Gastrocnemius medialis (tissue), 4 donors: ENCODE results near the gene IFIT5. TPM values are rescaled to one million over a fixed set of nuclear protein-coding genes. Genes with fewer than 3 reads are reported as not detected.
A peak's percentile ranks its signal among the peaks of the same experiment; 100 is the strongest.

Experiments
- ATAC-seq, 2 donors: fragments of 150-250 bp; one replicate each; pipeline ENCODE4 v1.9.1; 2016
- DNase-seq, 2 donors: peaks; one replicate each; pipeline ENCODE4 v3.0.0-alpha.2; 2019
- H3K27ac ChIP-seq, 4 donors: fragments of 200-600 bp; sonication (generic); 1 replicate in 1 of 4; 2 replicates in 3 of 4; pipeline ENCODE4 v1.5.1; 2016 to 2018; ENCODE audit warnings: mild to moderate bottlenecking in 2 of 4, moderate library complexity in 1 of 4
- H3K27me3 ChIP-seq, 3 donors: fragments of 200-600 bp; sonication (generic) in 2 of 3; 1 replicate in 1 of 3; 2 replicates in 2 of 3; pipeline versions ENCODE4 v1.5.1 to v1.6.0; 2016 to 2019; ENCODE audit warnings: mild to moderate bottlenecking in 1 of 3, moderate library complexity in 1 of 3
- H3K36me3 ChIP-seq, 2 donors: fragments of 200-600 bp; sonication (generic) in 1 of 2; one replicate each; pipeline ENCODE4 v1.5.1; 2017 to 2018
- H3K4me1 ChIP-seq, 2 donors: fragments of 200-600 bp; sonication (generic) in 1 of 2; one replicate each; pipeline ENCODE4 v1.5.1; 2016 to 2017; ENCODE audit warnings: mild to moderate bottlenecking in 2 of 2
- H3K4me3 ChIP-seq, 4 donors: fragments of 200-600 bp; sonication (generic) in 3 of 4; 1 replicate in 1 of 4; 2 replicates in 3 of 4; pipeline ENCODE4 v1.5.1; 2016 to 2019; ENCODE audit warnings: mild to moderate bottlenecking in 2 of 4
- H3K9me3 ChIP-seq, 3 donors: fragments of 200-600 bp; sonication (generic) in 2 of 3; 1 replicate in 1 of 3; 2 replicates in 2 of 3; pipeline ENCODE4 v1.5.1; 2016 to 2019
- POLR2A ChIP-seq, 2 donors: fragments of 450-650 bp; IDR thresholded peaks; one replicate each; pipeline ENCODE4 v1.6.1; 2017; ENCODE audit warnings: antibody characterized with exemption in 2 of 2, mild to moderate bottlenecking in 2 of 2, moderate library complexity in 2 of 2
- in situ Hi-C, 4 donors: fragments of 200-750 bp; cut with MboI; loops; one replicate each; pipeline versions ENCODE4 v1.15.0 to v1.8.0; 2017; ENCODE audit warnings: low sequenced_read_pairs in 4 of 4
- intact Hi-C: fragments of 100-400 bp; cut with DNase I; formaldehyde crosslinking; loops from one replicate; pipeline ENCODE4 v1.15.1; 2023; ENCODE audit warnings: low total_unique reads
- total RNA-seq, 4 donors: library from RNA; depleted of rRNA; stranded (reverse); fragments of >200 nt; gene quantifications; one replicate each; pipeline versions ENCODE4 v1.1.0 to v1.2.3, GENCODE V29; 2016
- TF ChIP-seq, protein P1 (sequence below), 5 experiments: fragments of 450-650 bp in 3 of 5; fragments of 200-600 bp in 2 of 5; sonication (generic) in 2 of 5; IDR thresholded peaks in 4 of 5; conservative IDR thresholded peaks in 1 of 5; 1 replicate in 4 of 5; 2 replicates in 1 of 5; pipeline ENCODE4 v1.5.1; 2016 to 2019; ENCODE audit warnings: antibody characterized with exemption in 5 of 5, mild to moderate bottlenecking in 3 of 5, moderate library complexity in 3 of 5

The IFIT5 gene
- total RNA-seq, 4 donors from 2014 or later: 2.4 to 5.5 (median 3.3) TPM

DNA sequence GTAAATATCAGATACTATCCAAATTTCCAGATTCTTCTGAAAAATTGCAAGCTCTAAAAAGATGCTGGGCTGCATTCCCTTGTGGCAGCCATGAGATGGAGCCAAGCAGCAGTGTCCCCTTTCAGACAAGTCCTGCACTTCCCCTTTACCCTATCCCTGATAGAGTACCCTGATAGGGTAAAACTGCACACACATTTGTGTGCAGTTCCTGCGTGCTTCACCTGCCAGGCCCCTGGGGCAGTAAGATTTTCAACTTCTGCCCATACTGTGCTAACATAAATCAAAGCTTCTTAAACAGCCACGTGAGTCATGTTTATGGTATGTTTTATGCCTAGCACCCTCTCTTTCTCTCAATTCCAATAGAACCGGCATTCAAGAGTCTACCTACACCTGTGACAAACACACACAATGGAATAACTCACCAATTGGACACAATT, 52.2 kb downstream of the IFIT5 start:
- Histone ChIP-seq H3K27me3 (no peaks in the 10 kb centered on the region), H3K4me3 (no peak overlapping the region), H3K36me3 (no peaks in the 10 kb centered on the region), H3K4me1 (no peaks in the 10 kb centered on the region), H3K27ac (no peak overlapping the region), H3K9me3 (no peaks in the 10 kb centered on the region)
- in situ Hi-C loops (no loop called here), intact Hi-C loops (no loop called here)
- ATAC-seq (no peak), DNase-seq (no peak)
- TF ChIP-seq, protein P1, sequence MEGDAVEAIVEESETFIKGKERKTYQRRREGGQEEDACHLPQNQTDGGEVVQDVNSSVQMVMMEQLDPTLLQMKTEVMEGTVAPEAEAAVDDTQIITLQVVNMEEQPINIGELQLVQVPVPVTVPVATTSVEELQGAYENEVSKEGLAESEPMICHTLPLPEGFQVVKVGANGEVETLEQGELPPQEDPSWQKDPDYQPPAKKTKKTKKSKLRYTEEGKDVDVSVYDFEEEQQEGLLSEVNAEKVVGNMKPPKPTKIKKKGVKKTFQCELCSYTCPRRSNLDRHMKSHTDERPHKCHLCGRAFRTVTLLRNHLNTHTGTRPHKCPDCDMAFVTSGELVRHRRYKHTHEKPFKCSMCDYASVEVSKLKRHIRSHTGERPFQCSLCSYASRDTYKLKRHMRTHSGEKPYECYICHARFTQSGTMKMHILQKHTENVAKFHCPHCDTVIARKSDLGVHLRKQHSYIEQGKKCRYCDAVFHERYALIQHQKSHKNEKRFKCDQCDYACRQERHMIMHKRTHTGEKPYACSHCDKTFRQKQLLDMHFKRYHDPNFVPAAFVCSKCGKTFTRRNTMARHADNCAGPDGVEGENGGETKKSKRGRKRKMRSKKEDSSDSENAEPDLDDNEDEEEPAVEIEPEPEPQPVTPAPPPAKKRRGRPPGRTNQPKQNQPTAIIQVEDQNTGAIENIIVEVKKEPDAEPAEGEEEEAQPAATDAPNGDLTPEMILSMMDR (IDR thresholded peaks at IDR 0.05 in 4 of 5, conservative IDR thresholded peaks at IDR 0.05 in 1 of 5): peak in 1 of 5 experiments; percentile 19
- TF ChIP-seq POLR2A (IDR thresholded peaks at IDR 0.05): no peak

DNA sequence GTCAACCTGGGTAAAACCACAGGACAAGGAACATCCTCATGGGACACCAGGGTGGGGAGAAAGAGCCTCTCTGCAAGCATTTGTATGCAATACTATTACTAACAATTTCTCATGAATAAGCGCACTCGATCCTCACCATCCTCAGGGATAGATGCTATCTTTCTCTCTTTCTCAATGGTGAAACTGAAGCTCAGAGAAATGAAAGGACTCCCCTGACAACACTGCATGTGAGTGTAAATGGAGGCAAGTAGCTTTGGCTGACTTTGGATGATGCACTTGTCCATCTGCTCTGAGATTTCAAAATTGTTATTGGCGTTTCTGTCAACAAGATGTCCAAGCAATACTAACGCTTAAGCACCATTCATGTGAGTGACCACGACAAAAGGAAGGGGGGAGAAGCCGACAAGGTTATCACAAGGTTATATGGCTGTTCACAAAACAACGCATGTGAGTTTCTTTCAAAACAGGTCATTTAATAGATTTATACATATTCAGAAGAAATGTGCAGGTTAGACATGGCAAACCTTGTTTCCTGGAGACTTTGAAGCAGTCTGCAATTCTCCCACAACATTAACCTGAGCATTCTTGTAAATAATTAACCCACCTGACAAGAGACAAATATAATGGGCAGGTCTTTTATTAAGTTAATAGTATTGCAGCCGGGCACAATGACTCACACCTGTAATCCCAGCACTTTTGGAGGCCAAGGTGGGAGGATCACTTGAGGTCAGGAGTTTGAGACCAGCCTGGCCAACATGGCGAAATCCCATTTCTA, 54.0 kb downstream of the IFIT5 start:
- intact Hi-C loops (no loop called here), in situ Hi-C loops (no loop called here)
- DNase-seq (no peak), ATAC-seq (no peak)
- Histone ChIP-seq H3K4me3 (no peak overlapping the region), H3K9me3 (no peaks in the 10 kb centered on the region), H3K27me3 (no peaks in the 10 kb centered on the region), H3K4me1 (no peaks in the 10 kb centered on the region), H3K27ac (no peak overlapping the region), H3K36me3 (no peaks in the 10 kb centered on the region)
- TF ChIP-seq, protein P1 (IDR thresholded peaks at IDR 0.05 in 4 of 5, conservative IDR thresholded peaks at IDR 0.05 in 1 of 5): no peak
- TF ChIP-seq POLR2A (IDR thresholded peaks at IDR 0.05): no peak

DNA sequence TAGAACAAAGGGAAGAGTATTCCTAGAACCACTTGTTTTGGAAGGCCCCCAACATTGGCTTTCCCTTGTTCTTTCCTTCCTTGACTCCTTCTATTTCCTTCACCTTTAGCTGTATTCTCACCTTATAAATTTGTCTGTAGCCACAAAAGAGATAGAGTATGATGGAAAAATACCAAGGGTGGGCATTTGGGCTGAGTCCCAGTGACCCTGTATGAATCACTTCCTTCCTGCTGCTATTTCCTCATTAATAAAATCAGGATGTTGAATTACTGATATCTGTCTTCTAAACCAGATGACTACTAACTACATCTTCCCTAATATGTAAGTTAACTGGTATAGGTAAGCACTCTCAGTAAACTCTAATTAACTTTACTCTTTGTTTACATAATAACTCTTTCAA, 55.1 kb downstream of the IFIT5 start:
- DNase-seq: no peak
- H3K4me1 ChIP-seq: peaks cover 1 to 3% of the 10 kb centered on the region in 2 donors
- no peaks in the 10 kb centered on the region for H3K27me3 ChIP-seq
- ATAC-seq: no peak
- no peaks in the 10 kb centered on the region for H3K9me3 ChIP-seq
- no peaks in the 10 kb centered on the region for H3K36me3 ChIP-seq
- TF ChIP-seq, protein P1 (IDR thresholded peaks at IDR 0.05 in 4 of 5, conservative IDR thresholded peaks at IDR 0.05 in 1 of 5): no peak
- no peak for TF ChIP-seq POLR2A (IDR thresholded peaks at IDR 0.05)
- no peak overlapping the region for H3K27ac ChIP-seq
- in situ Hi-C loops (no loop called here), intact Hi-C loops (no loop called here)
- no peak overlapping the region for H3K4me3 ChIP-seq

Other genes starting within 250 kb of the IFIT5 start
- gene CH25H, start 207.3 kb upstream of the IFIT5 start, total RNA-seq: 1 to 10 TPM in 1 of 4 donors, under 1 TPM in 1, not detected in 2; 0.85 to 1.1 TPM
- gene LIPA, start 162.8 kb upstream of the IFIT5 start, total RNA-seq: 10 to 100 TPM in 2 of 4 donors, 1 to 10 TPM in 2; 7.7 to 11.4 (median 9.3) TPM
- 1 to 10 TPM in 1 of 4 donors, under 1 TPM in 3; 0.41 to 2.1 (median 0.78) TPM for gene IFIT2, start 112.5 kb upstream of the IFIT5 start, total RNA-seq
- 1 to 10 TPM; 2.2 to 8.9 (median 3.7) TPM for gene IFIT3, start 86.6 kb upstream of the IFIT5 start, total RNA-seq
- gene IFIT1B, start 36.5 kb upstream of the IFIT5 start, total RNA-seq: not detected
- gene IFIT1, start 21.9 kb upstream of the IFIT5 start, total RNA-seq: 1 to 10 TPM; 1.8 to 8.9 (median 3.0) TPM
- 1 to 10 TPM in 3 of 4 donors, under 1 TPM in 1; 0.97 to 3.1 (median 1.4) TPM for gene SLC16A12, start 121.0 kb downstream of the IFIT5 start, total RNA-seq
- 10 to 100 TPM in 1 of 4 donors, 1 to 10 TPM in 3; 7.3 to 16.3 (median 9.0) TPM for gene PANK1, start 230.7 kb downstream of the IFIT5 start, total RNA-seq